Spinal cord (tissue), 10 donors: Measurements from ENCODE around the gene CDC37. TPM values are rescaled to one million over a fixed set of nuclear protein-coding genes. Genes with fewer than 3 reads are reported as not detected.
A peak's percentile ranks its signal among the peaks of the same experiment; 100 is the strongest.

ENCODE experiments used
- DNase-seq, 6 donors: peaks; one replicate each; pipeline versions ENCODE4 v3.0.0 to v3.0.0-alpha.2; 2013 to 2015; ENCODE audit warnings: low spot score in 6 of 6, low read depth in 4 of 6
- H3K27ac ChIP-seq: one replicate; pipeline ENCODE4 v1.5.1; 2013; ENCODE audit warnings: low read depth, low read length, control low read depth
- H3K27me3 ChIP-seq: one replicate; pipeline ENCODE4 v1.6.1; 2013; ENCODE audit warnings: low read length; ENCODE audit not compliant: control insufficient read depth, insufficient read depth
- H3K36me3 ChIP-seq: one replicate; pipeline ENCODE4 v1.6.1; 2013; ENCODE audit warnings: low read length; ENCODE audit not compliant: control insufficient read depth, insufficient read depth
- H3K4me1 ChIP-seq: one replicate; pipeline ENCODE4 v1.6.1; 2013; ENCODE audit warnings: low read length; ENCODE audit not compliant: control insufficient read depth, insufficient read depth
- H3K4me3 ChIP-seq: one replicate; pipeline ENCODE4 v1.5.1; 2013; ENCODE audit warnings: low read depth, low read length, control low read depth
- H3K9me3 ChIP-seq: one replicate; pipeline ENCODE4 v1.6.1; 2013; ENCODE audit warnings: low read length; ENCODE audit not compliant: control insufficient read depth, insufficient read depth
- WGBS: methylation state at CpG from one replicate; pipeline ENCODE4 v1.1.5; 2013; ENCODE audit warnings: missing lambda C conversion rate; ENCODE audit not compliant: insufficient coverage; 5-methylcytosine and 5-hydroxymethylcytosine counted together
- polyA plus RNA-seq, 2 donors: library from polyadenylated mRNA; unstranded; fragments of 120-200 nt; gene quantifications; one replicate each; pipeline ENCODE4 v1.2.1, GENCODE V29; 2013; ENCODE audit not compliant: insufficient read length in 2 of 2
- total RNA-seq, 2 donors: library from RNA; depleted of rRNA in 1 of 2; stranded (reverse); fragments of 120-200 nt in 1 of 2; fragments of >200 nt in 1 of 2; gene quantifications; one replicate each; pipeline versions ENCODE4 v1.2.3 to v1.2.4, GENCODE V29; 2013 to 2014
- donor health status: healthy.

The CDC37 gene
- total and polyA plus RNA-seq, 4 donors: 47.4 to 191 (median 157) TPM

DNA sequence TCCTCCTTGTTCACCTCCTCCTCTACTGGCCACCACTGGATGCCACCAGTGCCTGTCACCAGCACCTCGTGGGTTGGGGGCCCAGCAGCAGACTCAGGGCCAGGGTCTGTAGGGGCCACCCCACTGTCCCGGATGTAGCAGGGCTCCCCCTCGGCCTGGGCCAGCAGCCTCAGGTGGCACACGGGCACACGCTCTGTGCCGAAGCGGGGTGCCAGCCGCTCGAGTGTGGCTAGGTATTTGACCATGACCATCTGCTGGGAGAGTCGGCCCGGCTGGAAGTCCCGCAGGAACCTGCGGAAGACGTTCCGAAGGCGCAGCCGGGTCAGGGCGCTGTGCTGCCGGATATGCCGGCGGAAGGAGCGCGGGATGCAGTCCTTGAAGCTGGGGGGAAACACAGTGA is 37.8 kb downstream of the CDC37 start:
- Histone ChIP-seq H3K4me3 (no peak overlapping the region), H3K9me3 (no peaks in the 10 kb centered on the region), H3K27ac (no peak overlapping the region), H3K27me3 (no peaks in the 10 kb centered on the region), H3K36me3 (peaks cover 89% of the 10 kb centered on the region), H3K4me1 (no peaks in the 10 kb centered on the region)
- WGBS: 97% methylated on average over 23 of the region's 23 CpGs
- DNase-seq: no peak

- Histone ChIP-seq H3K9me3 (no peaks in the 10 kb centered on the region), H3K4me3 (no peak overlapping the region), H3K4me1 (no peaks in the 10 kb centered on the region), H3K27me3 (no peaks in the 10 kb centered on the region), H3K27ac (no peak overlapping the region), H3K36me3 (peaks cover 90% of the 10 kb centered on the region)
- 85% methylated on average over 19 of the region's 19 CpGs for WGBS
- no peak for DNase-seq
These were observed 38.7 kb downstream of the CDC37 start for GRCh38 chr19:10364644-10365043.

- no peak overlapping the region for H3K27ac ChIP-seq
- H3K4me1 ChIP-seq: no peaks in the 10 kb centered on the region
- H3K27me3 ChIP-seq: no peaks in the 10 kb centered on the region
- 95% methylated on average over 10 of the region's 12 CpGs for WGBS
- no peak overlapping the region for H3K4me3 ChIP-seq
- H3K36me3 ChIP-seq: peaks cover 90% of the 10 kb centered on the region
- no peaks in the 10 kb centered on the region for H3K9me3 ChIP-seq
- DNase-seq: no peak
These were observed 39.5 kb downstream of the CDC37 start for GRCh38 chr19:10363789-10364281.

GRCh38 chr19:10362259-10362658 is 41.1 kb downstream of the CDC37 start:
- WGBS: 95% methylated on average over 16 of the region's 18 CpGs
- no peak overlapping the region for H3K27ac ChIP-seq
- H3K27me3 ChIP-seq: no peaks in the 10 kb centered on the region
- no peak overlapping the region for H3K4me3 ChIP-seq
- no peak for DNase-seq
- peaks cover 92% of the 10 kb centered on the region for H3K36me3 ChIP-seq
- no peaks in the 10 kb centered on the region for H3K9me3 ChIP-seq
- no peaks in the 10 kb centered on the region for H3K4me1 ChIP-seq

GRCh38 chr19:10361569-10362011 is 41.8 kb downstream of the CDC37 start:
- no peak for DNase-seq
- Histone ChIP-seq H3K4me1 (no peaks in the 10 kb centered on the region), H3K36me3 (peaks cover 98% of the 10 kb centered on the region), H3K9me3 (no peaks in the 10 kb centered on the region), H3K27ac (no peak overlapping the region), H3K27me3 (no peaks in the 10 kb centered on the region), H3K4me3 (no peak overlapping the region)
- WGBS: 92% methylated on average over 15 of the region's 16 CpGs

GRCh38 chr19:10356431-10356830 is 46.9 kb downstream of the CDC37 start:
- H3K36me3 ChIP-seq: peaks cover 89% of the 10 kb centered on the region
- H3K9me3 ChIP-seq: no peaks in the 10 kb centered on the region
- peaks cover 19% of the 10 kb centered on the region for H3K4me1 ChIP-seq
- no peak overlapping the region for H3K27ac ChIP-seq
- WGBS: 97% methylated on average over 12 of the region's 12 CpGs
- H3K27me3 ChIP-seq: no peaks in the 10 kb centered on the region
- DNase-seq: no peak
- H3K4me3 ChIP-seq: no peak overlapping the region

DNA sequence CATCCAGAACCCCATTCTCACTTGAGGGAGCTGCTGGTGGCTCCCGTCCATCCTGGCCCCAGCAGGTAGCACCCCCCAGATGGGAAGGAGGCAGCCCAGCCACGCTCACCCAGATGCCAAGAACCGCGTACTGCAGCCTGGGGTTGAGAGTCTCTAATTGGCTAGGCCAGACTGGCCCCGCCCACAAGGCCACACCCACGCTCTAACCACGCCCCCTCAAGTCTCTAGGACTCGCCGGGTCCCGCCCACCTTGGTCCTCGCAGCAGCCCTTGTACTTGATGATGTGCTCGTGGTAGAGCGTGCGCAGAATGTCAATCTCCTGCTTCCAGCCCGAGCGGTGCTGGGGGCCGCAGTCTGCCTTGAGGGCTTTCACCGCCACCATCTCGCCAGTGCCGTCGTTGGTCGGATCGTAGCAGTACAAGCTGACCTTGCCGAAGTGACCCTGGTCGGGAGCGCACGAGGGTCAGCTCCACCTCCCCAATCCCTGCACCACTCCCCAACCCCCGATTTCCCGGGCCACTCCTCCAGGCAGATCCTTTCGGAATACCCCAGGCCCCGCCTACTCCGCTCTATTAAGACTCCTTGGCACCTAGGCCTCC is 49.5 kb downstream of the CDC37 start:
- Histone ChIP-seq H3K4me1 (peaks cover 19% of the 10 kb centered on the region), H3K36me3 (peaks cover 79% of the 10 kb centered on the region), H3K9me3 (no peaks in the 10 kb centered on the region), H3K4me3 (no peak overlapping the region), H3K27me3 (no peaks in the 10 kb centered on the region), H3K27ac (peak overlapping the region; percentile 33)
- DNase-seq: peak in 3 of 6 donors; percentile 37 to 96 (median 89)
- WGBS: 40% methylated on average over 32 of the region's 32 CpGs

DNA sequence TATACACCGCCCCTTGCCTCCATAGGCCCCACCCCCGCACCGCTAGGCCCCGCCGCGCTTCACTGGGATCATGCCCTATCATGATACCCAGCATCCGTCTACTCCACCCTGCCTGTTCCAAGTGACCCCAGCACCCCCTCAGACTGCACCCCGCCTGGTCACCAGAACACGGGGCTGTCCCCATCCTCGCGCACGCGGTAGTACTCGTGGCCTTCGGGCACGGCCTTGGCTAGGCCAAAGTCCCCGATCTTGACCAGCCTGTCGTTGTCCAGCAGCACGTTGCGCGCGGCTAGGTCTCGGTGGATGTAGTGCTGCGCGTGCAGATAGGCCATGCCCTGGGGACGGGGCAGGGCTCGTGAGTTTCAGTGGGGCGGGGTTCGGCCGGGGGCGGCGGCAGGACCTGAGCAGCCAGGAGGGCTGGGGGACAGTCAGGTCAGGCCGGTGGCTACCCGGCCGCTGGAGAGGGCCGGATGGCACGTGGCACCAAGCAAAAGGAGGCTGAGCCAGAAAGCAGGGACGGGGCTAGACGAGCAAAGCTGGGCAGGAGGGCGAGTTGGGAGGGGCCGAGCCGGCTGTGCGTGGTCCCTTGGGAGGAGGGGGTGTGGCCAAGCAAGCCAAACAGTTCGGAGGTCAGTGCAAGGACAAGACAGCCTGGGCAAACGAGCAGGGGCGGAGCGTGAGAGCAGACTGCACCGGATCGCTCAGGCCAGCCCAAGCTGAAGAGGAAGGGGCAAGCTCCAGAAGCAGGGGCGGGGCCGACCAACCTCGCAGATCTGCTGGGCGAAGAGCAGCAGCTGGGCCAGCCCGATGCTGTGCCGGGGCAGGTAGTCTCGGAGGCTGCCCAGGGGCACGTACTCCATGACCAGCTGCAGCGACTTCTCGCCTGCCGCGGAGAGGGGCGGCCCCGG is 50.3 kb downstream of the CDC37 start:
- Histone ChIP-seq H3K36me3 (peaks cover 70% of the 10 kb centered on the region), H3K9me3 (no peaks in the 10 kb centered on the region), H3K4me3 (no peak overlapping the region), H3K27me3 (no peaks in the 10 kb centered on the region), H3K4me1 (peaks cover 19% of the 10 kb centered on the region), H3K27ac (peak overlapping the region; percentile 40)
- 36% methylated on average over 63 of the region's 63 CpGs for WGBS
- DNase-seq: peak in 2 of 6 donors; percentile 64 to 70

DNA sequence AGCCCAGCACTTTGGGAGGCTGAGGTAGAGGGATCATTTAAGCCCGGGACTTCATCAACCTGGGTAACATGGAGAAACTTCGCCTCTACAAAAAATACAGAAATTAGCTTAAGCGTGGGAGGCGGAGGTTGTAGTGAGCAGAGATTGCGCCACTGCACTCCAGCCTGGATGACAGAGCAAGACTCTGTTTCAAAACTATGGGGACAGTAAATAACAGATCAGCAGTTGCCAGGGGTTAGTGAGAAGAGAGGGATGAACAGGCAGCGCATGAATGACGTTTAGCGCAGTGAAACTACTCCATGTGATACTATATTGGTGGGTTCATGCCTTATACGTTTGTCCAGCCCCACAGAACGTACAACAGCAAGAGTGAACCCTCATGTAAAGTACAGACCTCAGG is 56.8 kb downstream of the CDC37 start:
- Histone ChIP-seq H3K36me3 (peaks cover 14% of the 10 kb centered on the region), H3K27ac (no peak overlapping the region), H3K4me1 (no peaks in the 10 kb centered on the region), H3K27me3 (no peaks in the 10 kb centered on the region), H3K4me3 (no peak overlapping the region), H3K9me3 (no peaks in the 10 kb centered on the region)
- no peak for DNase-seq
- WGBS: 80% methylated on average over 6 of the region's 10 CpGs
